D721Med (cell line): ENCODE results near the gene NDUFS5.

Source experiments
- DNase-seq: peaks from one replicate; pipeline ENCODE4 v3.0.0; 2011; ENCODE audit warnings: low spot score; ENCODE audit not compliant: insufficient read length
- FAIRE-seq: peaks from 2 replicates; lab custom pipeline; 2011; peaks lifted over from hg19 to GRCh38; lab: Jason Lieb, UNC
- TF ChIP-seq, protein P1 (sequence below): IDR thresholded peaks from 2 replicates; pipeline ENCODE4 v1.5.1; 2012; ENCODE audit warnings: mild to moderate bottlenecking, control low read depth; ENCODE audit not compliant: insufficient read depth; ENCODE audit errors: missing control alignments

NDUFS5 gene

DNA sequence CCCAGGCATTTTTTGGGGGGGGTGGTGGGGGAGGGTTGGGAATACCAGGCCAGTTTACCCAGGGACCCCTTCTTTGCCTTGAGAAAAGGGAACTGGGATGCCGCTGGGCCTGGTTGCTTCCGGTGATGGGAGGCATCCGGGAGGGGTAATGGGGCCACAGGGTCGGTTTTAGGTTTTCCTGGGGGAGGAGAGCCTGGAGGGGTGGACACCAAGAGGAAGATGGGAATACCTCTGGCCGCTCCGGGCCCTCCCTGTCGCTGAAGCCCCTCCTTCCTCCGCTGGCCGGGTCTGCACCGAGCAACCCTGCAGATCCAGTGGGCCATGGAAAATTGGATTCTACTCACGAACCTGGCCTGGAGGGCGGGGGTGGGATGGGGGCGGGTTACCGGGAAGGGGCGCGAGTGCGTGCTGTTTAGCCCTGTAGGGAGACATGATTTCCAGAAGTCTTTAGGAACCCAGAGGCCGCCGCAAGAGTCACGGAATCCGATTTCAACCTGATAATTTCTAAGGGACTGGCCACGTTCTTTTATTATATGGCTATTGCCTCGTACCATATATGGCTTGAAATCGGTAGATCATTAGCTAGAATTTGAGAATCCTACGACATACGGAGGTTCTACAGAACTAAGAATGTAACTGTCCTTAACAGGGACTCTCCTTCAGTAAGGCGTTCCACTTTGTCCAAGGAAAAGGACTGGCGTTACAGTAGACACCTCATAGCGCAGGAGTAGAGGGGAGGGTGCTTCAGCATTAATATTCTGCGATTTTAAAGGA, 34.3 kb upstream of the NDUFS5 start:
- FAIRE-seq (no peak), DNase-seq (no peak)
- TF ChIP-seq, protein P1, sequence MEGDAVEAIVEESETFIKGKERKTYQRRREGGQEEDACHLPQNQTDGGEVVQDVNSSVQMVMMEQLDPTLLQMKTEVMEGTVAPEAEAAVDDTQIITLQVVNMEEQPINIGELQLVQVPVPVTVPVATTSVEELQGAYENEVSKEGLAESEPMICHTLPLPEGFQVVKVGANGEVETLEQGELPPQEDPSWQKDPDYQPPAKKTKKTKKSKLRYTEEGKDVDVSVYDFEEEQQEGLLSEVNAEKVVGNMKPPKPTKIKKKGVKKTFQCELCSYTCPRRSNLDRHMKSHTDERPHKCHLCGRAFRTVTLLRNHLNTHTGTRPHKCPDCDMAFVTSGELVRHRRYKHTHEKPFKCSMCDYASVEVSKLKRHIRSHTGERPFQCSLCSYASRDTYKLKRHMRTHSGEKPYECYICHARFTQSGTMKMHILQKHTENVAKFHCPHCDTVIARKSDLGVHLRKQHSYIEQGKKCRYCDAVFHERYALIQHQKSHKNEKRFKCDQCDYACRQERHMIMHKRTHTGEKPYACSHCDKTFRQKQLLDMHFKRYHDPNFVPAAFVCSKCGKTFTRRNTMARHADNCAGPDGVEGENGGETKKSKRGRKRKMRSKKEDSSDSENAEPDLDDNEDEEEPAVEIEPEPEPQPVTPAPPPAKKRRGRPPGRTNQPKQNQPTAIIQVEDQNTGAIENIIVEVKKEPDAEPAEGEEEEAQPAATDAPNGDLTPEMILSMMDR: no peak

DNA sequence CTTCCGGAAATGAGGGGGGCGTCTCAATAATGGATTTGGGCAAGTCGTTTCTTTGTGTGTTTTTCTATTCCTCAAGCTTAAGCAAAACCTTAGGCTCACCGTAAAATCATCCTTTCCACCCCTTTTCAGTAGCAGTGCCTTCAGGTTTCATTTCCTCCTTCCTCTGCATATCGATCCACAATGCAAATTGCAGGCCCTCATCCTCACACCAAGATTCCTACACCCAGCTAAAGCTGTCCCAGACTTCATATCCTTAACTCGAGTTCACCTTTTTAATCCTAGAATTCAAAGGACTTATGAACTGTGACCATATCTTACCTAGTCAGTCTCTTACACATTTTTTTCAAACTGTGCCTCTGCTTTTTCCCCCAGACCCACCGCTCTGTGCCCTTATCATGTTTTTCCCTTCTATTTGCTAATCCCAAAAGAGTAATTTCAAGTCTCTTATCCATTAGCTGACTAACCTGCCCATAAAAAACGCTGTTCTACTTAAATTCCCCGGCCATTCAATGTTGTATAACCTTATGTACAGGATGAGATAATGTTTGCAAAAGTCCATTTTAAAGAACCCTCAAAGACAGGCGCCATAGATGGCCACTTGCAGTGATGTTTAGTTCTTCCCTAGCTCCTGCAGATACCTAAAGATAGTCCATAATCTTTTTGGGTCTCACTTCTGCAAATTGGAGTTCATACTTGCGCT, 33.6 kb upstream of the NDUFS5 start:
- TF ChIP-seq, protein P1: no peak
- DNase-seq (no peak), FAIRE-seq (no peak)

GRCh38 chr1:38994196-38994595, 32.0 kb upstream of the NDUFS5 start:
- TF ChIP-seq, protein P1: no peak
- no peak for DNase-seq
- FAIRE-seq: no peak

GRCh38 chr1:38997034-38997900, 28.9 kb upstream of the NDUFS5 start:
- TF ChIP-seq, protein P1: no peak
- FAIRE-seq: peak; percentile 48
- DNase-seq: no peak

- FAIRE-seq: no peak
- TF ChIP-seq, protein P1: no peak
Observed at GRCh38 chr1:38997901-38998190, 28.3 kb upstream of the NDUFS5 start.

GRCh38 chr1:39001516-39002421, 24.4 kb upstream of the NDUFS5 start:
- no peak for FAIRE-seq
- no peak for DNase-seq
- TF ChIP-seq, protein P1: no peak

More at GRCh38 chr1:38997901-38998190, 28.3 kb upstream of the NDUFS5 start:
- no peak for DNase-seq
